CD4-positive, alpha-beta T cell (primary cell): ENCODE results near the gene ZNF521. TPM values are rescaled to one million over a fixed set of nuclear protein-coding genes. Genes with fewer than 3 reads are reported as not detected.

ENCODE experiments used
- ATAC-seq: fragments of 200-7000 bp; cut with Tn5 transposase; one replicate; pipeline ENCODE4 v1.10.0; 2022; ENCODE audit warnings: mild to moderate bottlenecking; ENCODE audit not compliant: poor library complexity
- CTCF ChIA-PET: fragments of 350-600 bp; sonication (Branson Sonifier 250); formaldehyde crosslinking; loops from one replicate; lab custom pipeline; 2021; ENCODE audit warnings: antibody characterized with exemption, inconsistent platforms; lab: Charles Lee
- POLR2A ChIA-PET: fragments of 350-600 bp; sonication (Branson Sonifier 250); formaldehyde crosslinking; loops from one replicate; lab custom pipeline; 2021; ENCODE audit warnings: antibody characterized with exemption, inconsistent platforms; lab: Charles Lee
- DNase-seq, 14 experiments: peaks; one replicate each; pipeline ENCODE4 v3.0.0-alpha.2; 2013 to 2020; ENCODE audit warnings: mixed read lengths in 2 of 14
- H3K27ac ChIP-seq, 2 donors: one replicate each; pipeline versions ENCODE4 v1.5.1 to v1.7.0; 2013; ENCODE audit warnings: low read length in 2 of 2, low read depth in 1 of 2, mild to moderate bottlenecking in 1 of 2
- H3K27me3 ChIP-seq, 2 experiments: 1 replicate in 1 of 2; 2 replicates in 1 of 2; pipeline versions ENCODE4 v1.6.1 to v1.7.0; 2013; ENCODE audit warnings: low read length in 2 of 2, control low read depth in 1 of 2, mild to moderate bottlenecking in 1 of 2, moderate library complexity in 1 of 2; ENCODE audit not compliant: insufficient read depth in 2 of 2, control insufficient read depth in 1 of 2
- H3K36me3 ChIP-seq: one replicate; pipeline ENCODE4 v1.6.1; 2013; ENCODE audit warnings: low read length, control low read depth; ENCODE audit not compliant: insufficient read depth
- H3K4me1 ChIP-seq: one replicate; pipeline ENCODE4 v1.6.1; 2013; ENCODE audit warnings: low read length, control low read depth; ENCODE audit not compliant: insufficient read depth
- H3K4me3 ChIP-seq: one replicate; pipeline ENCODE4 v1.5.1; 2013; ENCODE audit warnings: mild to moderate bottlenecking, low read length, moderate library complexity
- H3K9me3 ChIP-seq, 2 experiments: 1 replicate in 1 of 2; 2 replicates in 1 of 2; pipeline versions ENCODE4 v1.6.1 to v1.7.0; 2013; ENCODE audit warnings: low read length in 2 of 2, mild to moderate bottlenecking in 2 of 2, control low read depth in 1 of 2, moderate library complexity in 1 of 2; ENCODE audit not compliant: control insufficient read depth in 1 of 2, insufficient read depth in 1 of 2
- H3K27ac Mint-ChIP-seq: one replicate; pipeline ENCODE4 v1.8.0; 2020; ENCODE audit warnings: mixed read lengths
- H3K27me3 Mint-ChIP-seq: one replicate; pipeline ENCODE4 v1.8.0; 2021; ENCODE audit warnings: mixed read lengths
- H3K36me3 Mint-ChIP-seq: one replicate; pipeline ENCODE4 v1.8.0; 2021; ENCODE audit warnings: low read depth, mixed read lengths
- H3K4me1 Mint-ChIP-seq: one replicate; pipeline ENCODE4 v1.8.0; 2021; ENCODE audit warnings: low read depth, mixed read lengths
- H3K4me3 Mint-ChIP-seq: one replicate; pipeline ENCODE4 v1.8.0; 2020; ENCODE audit warnings: mild to moderate bottlenecking, mixed read lengths
- H3K9me3 Mint-ChIP-seq: one replicate; pipeline ENCODE4 v1.8.0; 2020; ENCODE audit warnings: mixed read lengths
- CTCF ChIP-seq: fragments of 200-600 bp; IDR thresholded peaks from one replicate; pipeline ENCODE4 v1.8.0; 2022; ENCODE audit warnings: antibody characterized with exemption, mild to moderate bottlenecking
- intact Hi-C, 2 experiments: fragments of 100-400 bp; cut with DNase I in 1 of 2; cut with micrococcal nuclease in 1 of 2; formaldehyde crosslinking; loops; one replicate each; pipeline versions ENCODE4 v1.15.1 to v1.9.0; 2023 to 2025; cut with DNase I, micrococcal nuclease
- total RNA-seq, 174 experiments: library from RNA in 2 of 174; stranded (reverse) in 2 of 174; gene quantifications; one replicate each; pipeline ENCODE4 v1.2.3 and lab custom pipeline; 2021 to 2026

ZNF521 gene
- total RNA-seq, 2 experiments from 2014 or later = not detected

GRCh38 chr18:25373432-25374179 lies 21.6 kb upstream of the ZNF521 start:
- DNase-seq = no peak
- no peak overlapping the region for H3K27ac Mint-ChIP-seq
- CTCF ChIA-PET = no interaction called here
- H3K4me1 ChIP-seq = no peaks in the 10 kb centered on the region
- peaks cover 22% of the 10 kb centered on the region for H3K27me3 Mint-ChIP-seq
- H3K4me3 Mint-ChIP-seq = no peak overlapping the region
- no peaks in the 10 kb centered on the region for H3K9me3 ChIP-seq
- no peaks in the 10 kb centered on the region for H3K9me3 Mint-ChIP-seq
- H3K4me1 Mint-ChIP-seq = no peaks in the 10 kb centered on the region
- ATAC-seq = no peak
- intact Hi-C loops = no loop called here
- no peaks in the 10 kb centered on the region for H3K36me3 Mint-ChIP-seq
- POLR2A ChIA-PET = no interaction called here
- no peak overlapping the region for H3K4me3 ChIP-seq
- TF ChIP-seq CTCF = no peak
- no peaks in the 10 kb centered on the region for H3K27me3 ChIP-seq
- no peaks in the 10 kb centered on the region for H3K36me3 ChIP-seq
- H3K27ac ChIP-seq = no peak overlapping the region

- CTCF ChIA-PET = no interaction called here
- H3K27me3 Mint-ChIP-seq = peaks cover 20% of the 10 kb centered on the region
Measured at GRCh38 chr18:25370391-25370790, 18.4 kb upstream of the ZNF521 start.

GRCh38 chr18:25365242-25365641 lies 13.3 kb upstream of the ZNF521 start:
- H3K27me3 Mint-ChIP-seq = peaks cover 49% of the 10 kb centered on the region
- ChIA-PET CTCF (no interaction called here), POLR2A (no interaction called here)
- DNase-seq = no peak
- no peak overlapping the region for H3K4me3 Mint-ChIP-seq
- Histone ChIP-seq H3K36me3 (no peaks in the 10 kb centered on the region), H3K27me3 (no peaks in the 10 kb centered on the region), H3K27ac (no peak overlapping the region), H3K4me3 (no peak overlapping the region), H3K9me3 (no peaks in the 10 kb centered on the region), H3K4me1 (no peaks in the 10 kb centered on the region)
- no peaks in the 10 kb centered on the region for H3K36me3 Mint-ChIP-seq
- no peaks in the 10 kb centered on the region for H3K4me1 Mint-ChIP-seq
- H3K27ac Mint-ChIP-seq = no peak overlapping the region
- intact Hi-C loops = no loop called here
- H3K9me3 Mint-ChIP-seq = peaks cover 3% of the 10 kb centered on the region
- ATAC-seq = no peak
- no peak for TF ChIP-seq CTCF

More at GRCh38 chr18:25370391-25370790, 18.4 kb upstream of the ZNF521 start:
- Histone ChIP-seq H3K9me3 (no peaks in the 10 kb centered on the region), H3K27ac (no peak overlapping the region), H3K36me3 (no peaks in the 10 kb centered on the region), H3K27me3 (no peaks in the 10 kb centered on the region), H3K4me1 (no peaks in the 10 kb centered on the region), H3K4me3 (no peak overlapping the region)
- H3K36me3 Mint-ChIP-seq = no peaks in the 10 kb centered on the region
- H3K4me3 Mint-ChIP-seq = no peak overlapping the region
- POLR2A ChIA-PET = no interaction called here
- ATAC-seq = no peak
- H3K4me1 Mint-ChIP-seq = no peaks in the 10 kb centered on the region
- H3K27ac Mint-ChIP-seq = no peak overlapping the region
- H3K9me3 Mint-ChIP-seq = no peaks in the 10 kb centered on the region
- intact Hi-C loops = no loop called here
- DNase-seq = no peak
- TF ChIP-seq CTCF = no peak
